Medulla oblongata (tissue), 1 donor: ENCODE measurements around the gene OR2T11.
"Not testable (repeated sequence)": the region's sequence is repeated elsewhere in the genome, so short reads cannot be mapped to it uniquely, and the experiment has no call there.

Experiments
- DNase-seq: peaks from one replicate; pipeline ENCODE4 v3.0.0-alpha.2; 2015; ENCODE audit errors: extremely low spot score

The OR2T11 gene, protein sequence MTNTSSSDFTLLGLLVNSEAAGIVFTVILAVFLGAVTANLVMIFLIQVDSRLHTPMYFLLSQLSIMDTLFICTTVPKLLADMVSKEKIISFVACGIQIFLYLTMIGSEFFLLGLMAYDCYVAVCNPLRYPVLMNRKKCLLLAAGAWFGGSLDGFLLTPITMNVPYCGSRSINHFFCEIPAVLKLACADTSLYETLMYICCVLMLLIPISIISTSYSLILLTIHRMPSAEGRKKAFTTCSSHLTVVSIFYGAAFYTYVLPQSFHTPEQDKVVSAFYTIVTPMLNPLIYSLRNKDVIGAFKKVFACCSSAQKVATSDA

DNA sequence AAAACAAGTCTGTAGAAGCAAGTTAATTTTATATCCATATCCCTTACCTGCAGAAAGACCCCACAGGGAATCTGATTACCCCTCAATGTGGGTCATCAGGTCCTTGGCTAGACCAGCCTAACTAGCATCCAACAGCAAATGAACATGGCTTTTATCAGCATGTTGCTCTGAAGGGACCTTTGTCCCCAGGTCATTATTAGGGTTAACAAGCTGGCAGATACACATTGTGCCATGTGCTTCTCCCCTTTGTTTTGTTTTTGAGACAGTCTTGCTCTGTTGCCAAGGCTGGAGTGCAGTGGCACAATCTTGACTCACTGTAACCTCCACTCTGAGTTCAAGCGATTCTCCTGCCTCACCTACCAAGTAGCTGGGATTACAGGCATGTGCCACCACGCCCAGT, at the start of gene OR2T11:
OR2T11 (minus strand) TSS at position 101 of the 400 bp plus-strand sequence. CDS start 7,963 bp downstream, outside the sequence.
- DNase-seq, result not testable (repeated sequence)

DNA sequence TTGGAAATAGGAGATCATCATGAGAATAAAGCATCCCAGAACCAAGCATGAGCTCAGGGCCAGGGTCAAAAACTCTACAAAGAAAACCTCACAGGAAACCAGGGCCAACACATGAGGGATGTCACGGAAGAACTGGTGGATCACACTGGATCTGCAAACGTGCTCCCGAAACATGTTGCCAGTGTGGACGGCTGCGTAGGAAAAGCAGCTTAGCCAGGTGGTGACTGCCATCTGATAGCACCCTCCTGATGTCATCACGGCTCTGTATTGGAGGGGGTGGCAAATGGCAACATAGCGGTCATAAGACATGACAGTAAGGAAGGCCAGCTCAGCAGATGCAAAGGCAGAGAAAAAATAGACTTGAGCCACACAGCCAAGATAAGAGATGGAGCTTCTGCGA, 46.8 kb upstream of the OR2T11 start:
- DNase-seq, result no peak

DNA sequence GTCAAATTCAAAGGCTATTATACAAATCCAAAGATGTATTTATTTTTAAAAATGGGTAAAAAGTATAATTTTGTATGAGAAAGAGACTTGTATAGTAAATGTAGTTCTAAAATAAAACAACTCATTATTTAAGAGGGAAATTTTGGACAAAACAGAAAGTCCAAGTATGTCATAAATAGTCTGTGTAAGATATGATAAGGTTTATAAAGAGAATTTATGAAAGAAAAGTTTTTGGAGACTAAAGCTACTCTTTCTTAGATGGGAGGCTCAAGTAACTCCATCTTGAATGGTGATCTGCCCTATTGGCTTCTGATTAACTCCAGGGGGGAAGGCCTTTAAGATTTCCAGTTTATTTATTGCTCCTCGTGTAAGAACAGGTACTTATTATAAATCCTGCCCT, 35.1 kb upstream of the OR2T11 start:
- DNase-seq, result no peak

DNA sequence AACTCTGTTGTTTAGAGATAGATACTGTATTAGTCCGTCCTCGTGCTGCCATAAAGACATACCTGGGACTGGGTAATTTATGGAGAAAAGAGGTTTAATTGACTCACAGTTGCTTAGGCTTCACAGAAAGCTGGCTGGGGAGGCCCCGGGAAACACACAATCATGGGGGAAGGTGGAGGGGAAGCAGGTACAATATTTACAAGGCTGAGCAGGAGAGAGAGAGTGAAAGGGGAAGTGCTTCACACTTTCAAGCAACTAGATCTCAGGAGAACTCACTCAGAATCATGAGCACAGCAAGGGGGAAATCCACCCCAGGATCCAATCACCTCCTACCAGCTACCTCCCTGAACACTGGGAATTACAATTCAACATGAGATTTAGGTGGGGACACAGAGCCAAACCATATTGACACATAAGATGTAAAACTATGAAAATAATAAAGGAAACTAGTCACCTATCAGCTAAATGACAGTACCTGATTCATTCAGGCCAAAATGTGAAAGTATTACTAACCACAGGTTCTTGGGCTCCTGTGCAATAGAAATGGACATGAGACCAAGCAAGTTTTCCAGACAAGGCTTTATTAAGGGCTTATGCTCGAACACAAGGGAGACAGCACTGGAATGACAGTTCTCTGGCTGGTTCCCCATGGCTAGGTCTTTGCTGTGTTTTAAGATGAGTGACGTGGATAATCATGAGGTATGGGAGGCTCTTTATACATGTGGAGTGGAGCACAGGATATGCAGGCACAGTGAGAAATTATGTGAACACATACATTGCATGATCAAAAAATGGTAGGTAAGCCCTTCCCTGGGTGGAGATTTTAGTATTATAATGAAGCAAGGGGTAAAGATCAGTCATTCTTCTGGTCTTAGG, 28.8 kb upstream of the OR2T11 start:
- DNase-seq, result not testable (repeated sequence)

DNA sequence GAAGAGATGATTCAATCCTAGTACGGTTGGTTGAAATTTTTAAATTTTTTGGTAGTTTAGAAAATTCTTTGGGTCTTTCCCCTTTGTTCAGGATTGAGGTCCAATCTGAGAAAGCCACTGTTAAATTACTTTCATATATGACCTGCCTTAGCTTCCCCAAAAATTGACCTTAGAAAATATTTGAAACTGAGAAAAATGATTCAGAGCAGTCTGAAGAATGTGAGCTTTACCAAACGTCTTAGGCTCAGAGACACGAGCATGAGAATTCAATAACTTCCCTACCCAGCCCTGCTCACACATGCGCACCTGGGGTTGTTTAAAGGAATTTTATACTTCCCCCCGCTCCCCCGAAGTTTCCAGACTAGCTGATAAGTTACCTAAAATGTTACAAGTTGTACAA, 21.9 kb upstream of the OR2T11 start:
- not testable (repeated sequence) for DNase-seq

DNA sequence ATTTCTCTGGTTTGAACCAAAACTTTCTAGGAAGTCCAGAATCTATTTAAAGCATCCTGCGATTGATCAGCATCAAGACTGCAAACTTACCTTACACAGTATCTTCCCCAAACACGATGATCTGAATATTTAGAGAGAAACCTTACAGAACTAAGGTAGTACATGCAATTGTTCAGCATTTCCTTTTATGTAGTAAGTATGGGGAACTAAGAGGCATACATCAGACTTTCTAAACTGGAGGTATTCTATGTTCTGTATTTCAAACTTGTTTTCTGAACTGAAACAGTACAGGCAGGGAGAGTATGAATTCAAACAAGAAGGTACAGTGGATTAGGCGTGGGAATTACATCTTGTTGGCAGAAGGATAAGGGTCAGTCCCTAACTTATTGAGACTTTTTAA, 20.5 kb upstream of the OR2T11 start, which contains the start of gene OR2T27:
OR2T27 (minus strand) TSS at position 175 of the 400 bp plus-strand sequence. CDS start 4,644 bp downstream, outside the sequence.
- DNase-seq, result not testable (repeated sequence)

DNA sequence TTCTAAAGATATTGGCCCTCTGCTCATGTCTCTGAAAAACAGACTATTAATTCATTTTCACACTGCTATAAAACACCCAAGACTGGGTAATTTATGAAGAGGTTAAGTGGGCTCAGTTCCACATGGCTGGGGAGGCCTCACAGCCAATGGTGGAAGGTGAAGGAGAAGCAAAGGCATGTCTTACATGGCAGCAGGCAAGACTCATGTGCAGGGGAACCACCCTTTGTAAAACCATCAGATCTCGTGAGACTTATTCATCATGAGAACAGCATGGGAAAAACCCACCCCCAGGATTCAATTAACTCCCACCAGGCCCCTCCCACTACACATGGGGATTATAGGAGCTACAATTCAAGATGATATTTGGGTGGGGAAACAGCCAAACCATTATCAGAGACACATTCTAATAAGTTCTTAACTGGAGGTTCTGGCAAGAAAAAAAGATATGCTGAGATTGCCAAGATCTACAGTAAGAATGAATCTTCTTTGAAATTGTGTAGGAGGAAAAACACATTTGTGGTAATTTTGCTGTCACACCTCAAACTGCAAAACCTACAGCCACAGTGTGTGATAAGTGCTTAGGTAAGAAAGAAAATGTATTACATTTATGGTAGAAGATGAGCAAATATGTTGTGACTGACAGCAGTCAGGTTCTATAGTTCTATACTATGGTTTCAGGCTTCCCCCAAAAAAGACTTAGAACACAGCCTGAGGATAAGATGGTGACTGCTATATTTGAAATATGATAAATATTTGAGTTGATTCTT, 14.1 kb upstream of the OR2T11 start:
- not testable (repeated sequence) for DNase-seq

DNA sequence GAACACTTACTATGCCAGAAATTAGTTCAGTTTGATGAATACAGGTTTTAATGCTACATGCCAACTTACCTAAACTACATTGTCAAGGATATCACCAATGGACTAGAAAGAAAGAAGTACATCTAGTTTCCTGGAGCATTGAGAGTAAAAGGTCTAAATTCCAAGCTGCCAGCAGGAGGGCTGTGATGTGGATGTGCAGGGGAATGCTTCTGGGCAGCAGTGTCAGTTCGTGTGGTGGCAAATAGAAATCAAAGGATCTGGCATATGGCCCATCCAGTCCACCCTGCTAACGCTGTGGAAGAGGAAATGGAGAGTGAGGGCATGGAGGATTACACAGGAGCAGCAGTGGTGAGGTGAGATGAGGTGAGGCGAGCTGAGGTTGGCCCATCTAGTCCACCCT, 10.3 kb upstream of the OR2T11 start, which contains the start of gene OR2T35:
OR2T35 (minus strand) TSS at position 101 of the 400 bp plus-strand sequence. CDS start 6,020 bp downstream, outside the sequence.
- not testable (repeated sequence) for DNase-seq

DNA sequence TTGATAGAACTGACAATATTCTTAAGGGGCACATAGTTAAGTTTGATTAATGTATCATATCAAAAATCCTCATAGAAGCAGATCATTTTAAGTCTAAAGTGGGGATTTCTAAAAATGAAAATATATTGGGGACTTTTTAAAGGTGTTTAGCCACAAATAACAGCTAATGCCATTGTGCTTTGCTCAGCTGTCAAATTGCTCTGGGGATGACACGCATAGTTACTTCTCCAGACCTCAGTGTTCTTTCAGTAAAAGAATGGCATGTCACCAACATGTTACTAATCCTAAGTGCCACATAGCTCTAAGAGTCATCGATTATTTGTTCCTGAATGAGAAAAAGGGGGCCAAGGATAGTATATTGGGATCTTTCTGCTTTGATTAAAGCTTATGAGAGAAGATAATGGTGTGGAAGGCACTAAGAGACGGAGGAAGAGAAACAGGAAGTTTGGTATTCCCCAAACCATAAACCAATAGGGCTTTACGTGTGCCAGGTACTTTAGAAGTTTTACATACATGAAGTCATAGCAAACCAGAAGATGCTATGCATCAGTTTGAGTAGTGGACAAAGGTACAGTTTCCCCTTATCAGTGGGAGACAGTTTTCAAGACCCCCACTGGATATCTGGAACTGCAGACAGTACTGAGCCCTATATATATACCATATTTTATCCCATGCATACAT, 8.2 kb upstream of the OR2T11 start:
- DNase-seq, result not testable (repeated sequence)

DNA sequence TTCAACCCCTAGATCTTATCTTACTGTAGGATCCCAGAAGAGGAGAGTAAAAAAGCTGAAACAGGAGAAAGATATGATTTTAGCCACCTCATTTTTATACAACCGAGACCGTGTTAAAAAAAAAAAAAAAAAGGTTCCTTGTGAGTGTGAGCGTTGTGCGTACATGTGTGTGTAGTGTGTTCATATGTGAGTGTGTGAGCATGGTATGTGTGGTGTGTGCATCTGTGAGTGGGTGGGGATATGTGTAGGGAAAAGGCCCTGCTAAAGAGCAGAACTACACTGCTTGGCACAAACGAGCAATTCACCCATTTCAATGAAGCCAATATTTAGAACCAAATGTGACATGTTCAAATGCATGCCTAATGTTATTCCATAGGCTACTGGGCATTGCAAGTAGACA, 6.7 kb upstream of the OR2T11 start:
- DNase-seq, result not testable (repeated sequence)

DNA sequence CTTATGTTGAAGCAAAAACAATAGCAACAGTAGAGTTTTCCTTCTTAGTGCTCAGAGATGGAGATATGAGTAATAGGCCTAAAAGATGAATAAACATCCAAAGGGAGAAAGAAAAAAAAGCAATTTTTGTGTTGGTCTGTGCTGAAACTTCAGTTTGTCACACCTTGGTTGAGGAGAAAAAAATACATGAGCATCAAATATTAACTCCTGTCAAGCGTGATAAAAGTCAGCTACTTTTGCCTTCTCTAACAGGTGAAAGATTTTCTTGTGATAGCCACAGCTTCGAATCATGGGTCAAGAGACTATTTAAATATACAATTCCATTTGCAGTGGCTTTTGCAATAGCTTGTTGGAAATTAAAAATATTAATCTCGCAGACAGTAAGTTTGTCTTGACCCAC, 6.0 kb upstream of the OR2T11 start:
- DNase-seq, result not testable (repeated sequence)

DNA sequence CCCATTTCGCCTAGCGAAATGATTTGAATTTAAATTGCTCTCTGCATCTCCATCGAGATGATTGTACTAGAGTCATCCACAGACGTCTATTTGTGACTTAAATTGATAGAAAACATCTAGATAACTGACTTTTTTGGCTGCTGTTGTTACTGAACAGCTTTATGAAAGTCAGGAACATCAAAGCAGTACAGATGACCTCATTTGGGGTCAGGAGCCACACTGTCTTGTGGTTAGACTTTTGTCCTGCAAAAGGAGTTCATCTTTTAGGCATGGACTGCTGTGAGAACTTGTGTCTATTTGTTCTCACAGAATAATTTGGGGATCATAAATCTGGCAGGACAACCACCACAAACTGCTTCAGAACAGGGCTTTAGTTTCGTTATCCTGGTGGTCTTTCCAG, 4.8 kb upstream of the OR2T11 start:
- not testable (repeated sequence) for DNase-seq

DNA sequence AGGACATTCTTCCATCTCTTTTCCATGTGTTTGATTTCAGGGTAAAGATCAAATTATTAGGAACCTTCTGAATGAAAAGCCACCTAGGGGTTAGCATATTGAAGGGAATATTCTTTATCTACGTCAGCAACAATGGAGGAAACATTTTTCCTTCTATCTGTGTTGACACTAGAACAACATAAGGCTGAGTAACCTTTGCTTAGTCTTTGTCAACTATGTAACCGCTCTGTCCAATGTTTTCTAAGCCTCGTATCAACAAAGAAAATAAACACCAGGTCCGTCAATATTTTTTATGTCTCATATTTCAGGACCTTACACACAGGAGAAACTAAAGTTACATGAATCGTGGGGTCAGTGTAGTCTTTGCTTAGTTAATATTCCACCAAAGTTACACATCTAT, 1.7 kb upstream of the OR2T11 start:
- not testable (repeated sequence) for DNase-seq

DNA sequence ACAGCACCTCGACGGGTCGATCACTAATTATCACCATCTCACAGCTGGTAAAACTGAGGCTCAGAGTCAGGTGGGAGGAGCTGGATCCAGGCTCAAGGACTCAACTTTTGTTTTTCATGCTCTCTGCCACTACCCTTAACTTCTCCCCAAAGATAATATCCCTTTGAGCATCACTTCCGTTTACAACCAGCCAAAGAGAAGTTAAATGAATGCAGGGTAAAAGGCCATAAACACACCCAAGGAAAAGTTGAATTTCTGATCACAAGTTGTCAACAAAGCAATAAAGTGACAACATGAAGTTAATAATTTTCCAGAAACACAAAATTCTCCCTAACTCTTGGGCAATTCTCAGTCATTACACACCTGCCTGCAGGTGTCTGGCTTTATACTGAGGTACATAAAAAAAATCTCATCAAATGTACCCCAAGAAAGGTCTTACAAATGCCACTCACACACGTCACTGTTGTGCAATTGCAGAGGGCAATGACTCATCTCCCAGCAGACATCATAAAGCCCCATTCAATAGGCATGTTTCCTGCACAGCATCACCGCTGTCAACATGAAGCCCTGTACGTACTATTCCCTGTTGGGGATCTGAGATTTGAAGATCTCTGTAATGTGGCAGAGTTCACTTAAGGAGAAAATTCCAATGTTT, 3.4 kb downstream of the OR2T11 start:
- no peak for DNase-seq

DNA sequence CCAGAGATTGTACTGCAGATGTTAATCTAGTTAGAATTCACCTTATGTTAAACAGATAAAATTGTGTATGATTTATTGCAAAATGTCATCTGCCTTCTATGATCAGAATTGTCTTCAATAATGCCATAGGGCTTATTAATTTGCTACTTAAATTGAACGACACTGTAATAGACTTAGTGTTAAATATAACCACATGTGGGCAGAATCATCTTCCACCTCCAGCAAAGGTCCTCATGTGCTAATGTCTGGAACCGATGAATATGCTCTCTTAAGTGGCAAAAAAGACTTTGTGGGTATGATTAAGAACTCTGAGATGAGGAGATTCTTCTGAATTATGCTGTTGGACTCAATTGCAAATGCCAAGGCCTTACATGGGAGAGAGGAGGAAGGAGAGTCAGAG, 4.3 kb downstream of the OR2T11 start:
- no peak for DNase-seq

DNA sequence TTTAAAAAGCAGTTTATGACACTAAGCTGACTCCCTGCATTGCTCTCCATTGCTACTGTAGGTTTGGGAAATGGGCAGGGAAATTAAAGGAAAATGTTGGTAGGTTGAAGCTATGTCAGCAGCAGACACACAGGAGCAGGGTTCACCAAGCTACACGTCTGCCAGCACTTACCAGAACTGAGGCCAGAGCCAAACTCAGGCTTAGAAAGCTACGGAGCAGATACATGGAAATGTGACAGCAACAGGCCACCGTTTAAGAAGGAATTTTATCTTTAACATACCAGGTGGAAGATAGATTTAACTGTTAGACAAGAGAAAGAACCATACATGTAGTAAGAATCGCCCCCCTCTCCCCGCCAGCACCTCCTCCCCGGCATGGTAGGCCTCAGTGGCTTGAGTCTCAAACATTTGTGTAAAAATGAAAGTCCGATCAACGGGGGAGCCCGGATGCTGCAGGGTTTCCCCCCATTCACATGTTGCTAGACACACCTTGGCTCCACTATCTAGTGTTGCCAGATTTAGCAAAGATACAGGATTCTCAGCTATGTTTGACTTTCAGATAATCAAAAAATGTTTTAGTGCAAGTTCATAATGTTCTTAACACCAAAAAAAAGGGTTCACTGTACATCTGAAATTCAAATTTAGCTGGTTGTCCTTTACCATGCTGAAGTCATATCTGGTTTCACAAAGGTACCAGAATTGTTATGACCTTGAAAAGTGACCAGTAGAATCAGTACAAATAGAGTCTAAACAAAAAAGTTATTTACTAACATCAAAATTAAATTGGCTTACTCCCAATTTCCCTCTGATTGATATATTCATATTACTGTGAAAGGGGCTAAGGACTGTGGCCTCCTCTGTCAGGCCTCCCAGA, 6.7 kb downstream of the OR2T11 start:
- DNase-seq, result no peak

DNA sequence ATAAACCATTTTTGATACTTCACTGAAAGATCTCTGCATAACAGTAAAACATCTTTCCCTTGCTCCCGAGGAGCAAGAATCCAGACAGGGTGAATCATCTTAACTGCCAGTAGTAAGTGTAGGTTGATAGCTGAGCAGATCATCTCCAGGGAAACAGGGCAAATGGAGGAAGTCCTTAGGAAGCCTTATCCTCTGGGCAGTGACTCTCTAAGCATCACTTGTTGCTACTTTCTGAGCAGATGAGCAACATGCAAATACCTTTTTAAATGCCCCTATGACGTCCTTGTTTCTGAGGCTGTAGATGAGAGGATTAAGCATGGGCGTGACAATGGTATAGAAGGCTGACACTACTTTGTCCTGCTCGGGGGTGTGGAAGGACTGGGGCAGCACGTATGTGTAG, 8.9 kb downstream of the OR2T11 start:
- DNase-seq, result no peak

DNA sequence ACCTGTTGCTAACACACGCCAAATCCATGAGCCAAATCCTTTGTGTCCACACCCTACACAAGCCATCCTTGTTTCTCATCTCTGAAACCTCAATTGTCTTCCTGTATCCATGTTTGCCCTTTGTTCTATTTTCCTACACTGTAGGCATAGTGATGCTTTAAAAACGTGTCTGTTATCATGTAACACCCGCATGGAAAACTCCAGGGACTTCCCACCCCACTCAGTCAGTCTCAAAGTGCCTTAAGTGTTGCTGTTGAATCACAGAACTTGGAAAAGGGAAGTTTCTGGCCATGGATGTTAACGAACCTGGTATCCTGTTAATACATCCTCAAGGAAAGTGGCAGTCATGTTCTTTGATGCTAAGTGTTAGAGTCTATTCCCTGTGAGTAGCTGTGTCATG, 9.7 kb downstream of the OR2T11 start:
- DNase-seq, result no peak

DNA sequence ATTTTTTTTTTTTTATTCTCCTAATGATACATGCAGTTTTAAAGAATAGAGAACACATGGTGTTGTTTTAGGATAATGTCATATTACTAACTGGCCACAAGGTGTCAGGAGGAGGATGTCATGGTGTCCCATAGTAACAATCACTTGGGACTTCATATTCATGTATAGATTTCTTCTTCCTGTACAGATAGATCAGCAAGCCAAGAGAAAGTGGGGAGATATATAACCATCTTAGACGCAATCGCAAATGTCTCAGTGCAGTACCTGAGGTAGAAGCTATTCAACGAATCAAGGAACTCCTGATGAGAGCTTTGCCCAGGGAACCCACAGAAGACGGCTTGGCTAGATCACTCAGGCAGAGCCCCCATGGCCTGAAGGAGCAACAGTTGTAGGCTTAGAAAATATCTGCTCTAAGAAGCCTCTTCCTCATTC, 12.3 kb downstream of the OR2T11 start:
- DNase-seq, result peak; percentile 28

DNA sequence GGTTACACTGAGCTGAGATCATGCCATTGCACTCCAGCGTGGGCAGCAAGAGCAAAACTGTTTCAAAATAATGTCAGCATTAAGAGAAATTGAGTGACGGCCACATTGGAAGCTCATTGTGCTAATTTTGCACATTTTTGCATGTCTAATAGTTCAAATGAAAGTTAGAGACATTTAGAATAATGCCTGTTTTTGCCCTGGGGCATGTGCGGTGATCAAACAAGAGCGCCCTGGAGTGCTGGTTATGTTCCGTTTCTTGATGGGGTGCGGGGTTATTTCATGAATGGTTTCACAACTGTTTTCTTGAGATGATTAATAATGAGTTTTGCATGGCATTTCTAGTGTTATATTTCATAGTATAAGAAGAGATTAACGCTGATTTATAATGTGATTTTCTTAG, 13.1 kb downstream of the OR2T11 start:
- no peak for DNase-seq
